CD8-positive, alpha-beta memory T cell (primary cell): ENCODE results near the gene ZFYVE9. TPM values are rescaled to one million over a fixed set of nuclear protein-coding genes. Genes with fewer than 3 reads are reported as not detected.
A peak's percentile ranks its signal among the peaks of the same experiment; 100 is the strongest.

Experiments used
- CTCF ChIA-PET: fragments of 350-600 bp; sonication (Branson Sonifier 250); formaldehyde crosslinking; loops from one replicate; lab custom pipeline; 2021; ENCODE audit warnings: antibody characterized with exemption; lab: Charles Lee
- POLR2A ChIA-PET: fragments of 350-600 bp; sonication (Branson Sonifier 250); formaldehyde crosslinking; loops from one replicate; lab custom pipeline; 2021; ENCODE audit warnings: antibody characterized with exemption; lab: Charles Lee
- DNase-seq, 5 donors: peaks; one replicate each; pipeline versions ENCODE4 v3.0.0 to v3.0.0-alpha.2; 2020 to 2022; ENCODE audit warnings: mixed read lengths in 1 of 5
- H3K27ac ChIP-seq: one replicate; pipeline ENCODE4 v1.7.0; 2013; ENCODE audit warnings: low read depth, mild to moderate bottlenecking, low read length, moderate library complexity
- H3K27me3 ChIP-seq: 2 replicates; pipeline ENCODE4 v1.7.0; 2013; ENCODE audit warnings: low read length, mild to moderate bottlenecking; ENCODE audit not compliant: insufficient read depth, poor library complexity, severe bottlenecking
- H3K36me3 ChIP-seq: 2 replicates; pipeline ENCODE4 v1.7.0; 2013; ENCODE audit warnings: mild to moderate bottlenecking, low read length, moderate library complexity; ENCODE audit not compliant: insufficient read depth
- H3K4me1 ChIP-seq: 2 replicates; pipeline ENCODE4 v1.7.0; 2013; ENCODE audit warnings: mild to moderate bottlenecking, low read length, moderate library complexity; ENCODE audit not compliant: insufficient read depth
- H3K4me3 ChIP-seq: 2 replicates; pipeline ENCODE4 v1.7.0; 2013; ENCODE audit warnings: mild to moderate bottlenecking, low read length
- H3K9me3 ChIP-seq: 2 replicates; pipeline ENCODE4 v1.7.0; 2013; ENCODE audit warnings: mild to moderate bottlenecking, low read length
- H3K27ac Mint-ChIP-seq, 8 donors: one replicate each; pipeline ENCODE4 v1.8.0; 2020 to 2021; ENCODE audit warnings: mixed read lengths in 8 of 8, mild to moderate bottlenecking in 6 of 8, inconsistent platforms in 3 of 8, moderate library complexity in 3 of 8
- H3K27me3 Mint-ChIP-seq, 2 donors: one replicate each; pipeline ENCODE4 v1.8.0; 2020 to 2021; ENCODE audit warnings: mixed read lengths in 2 of 2, mild to moderate bottlenecking in 1 of 2, moderate library complexity in 1 of 2
- H3K36me3 Mint-ChIP-seq, 3 donors: one replicate each; pipeline ENCODE4 v1.8.0; 2020 to 2021; ENCODE audit warnings: mixed read lengths in 3 of 3, inconsistent platforms in 1 of 3, mild to moderate bottlenecking in 1 of 3
- H3K4me1 Mint-ChIP-seq, 3 donors: one replicate each; pipeline ENCODE4 v1.8.0; 2020 to 2021; ENCODE audit warnings: mixed read lengths in 3 of 3, inconsistent platforms in 1 of 3, mild to moderate bottlenecking in 1 of 3
- H3K4me3 Mint-ChIP-seq, 7 donors: one replicate each; pipeline ENCODE4 v1.8.0; 2020 to 2021; ENCODE audit warnings: mixed read lengths in 7 of 7, mild to moderate bottlenecking in 6 of 7, moderate library complexity in 4 of 7, inconsistent platforms in 2 of 7
- H3K9me3 Mint-ChIP-seq, 5 donors: one replicate each; pipeline ENCODE4 v1.8.0; 2020 to 2022; ENCODE audit warnings: mixed read lengths in 5 of 5, mild to moderate bottlenecking in 3 of 5, moderate library complexity in 2 of 5, inconsistent platforms in 1 of 5
- polyA plus RNA-seq: library from polyadenylated mRNA; unstranded; fragments of 300-500 nt; fragmentation: Illumina TruSeq; gene quantifications from one replicate; pipeline ENCODE4 v1.2.3, GENCODE V29; 2021
- total RNA-seq, 2 experiments: library from RNA; stranded (reverse); gene quantifications; one replicate each; pipeline ENCODE4 v1.2.3, GENCODE V29; 2021

Gene ZFYVE9
- total and polyA plus RNA-seq, 3 experiments from 2014 or later = 3.2 to 4.7 (median 4.4) TPM

DNA sequence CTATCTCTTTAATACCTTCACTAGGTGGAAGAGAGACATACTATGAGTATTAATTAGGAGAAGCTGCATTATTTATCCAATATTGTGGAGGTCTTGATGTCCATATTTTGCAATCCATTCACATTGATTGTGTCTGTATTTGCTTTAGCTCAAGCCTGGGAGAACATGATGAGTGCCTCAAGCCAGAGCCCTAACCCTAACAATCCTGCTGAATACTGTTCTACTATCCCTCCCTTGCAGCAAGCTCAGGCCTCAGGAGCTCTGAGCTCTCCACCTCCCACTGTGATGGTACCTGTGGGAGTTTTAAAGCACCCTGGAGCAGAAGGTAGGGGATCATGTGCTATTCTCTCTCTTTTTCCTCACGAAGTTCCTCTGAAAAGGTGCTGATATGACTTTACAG, 124.6 kb downstream of the ZFYVE9 start:
- Mint-ChIP-seq H3K4me1 (no peaks in the 10 kb centered on the region), H3K27ac (no peak overlapping the region), H3K36me3 (peaks cover 5 to 24% (median 20%) of the 10 kb centered on the region in 3 donors), H3K9me3 (no peaks in the 10 kb centered on the region), H3K27me3 (no peaks in the 10 kb centered on the region), H3K4me3 (no peak overlapping the region)
- ChIA-PET CTCF (no interaction called here), POLR2A (no interaction called here)
- Histone ChIP-seq H3K4me1 (no peaks in the 10 kb centered on the region), H3K36me3 (no peaks in the 10 kb centered on the region), H3K4me3 (no peak overlapping the region), H3K27ac (no peak overlapping the region), H3K27me3 (no peaks in the 10 kb centered on the region), H3K9me3 (no peaks in the 10 kb centered on the region)
- DNase-seq = no peak

DNA sequence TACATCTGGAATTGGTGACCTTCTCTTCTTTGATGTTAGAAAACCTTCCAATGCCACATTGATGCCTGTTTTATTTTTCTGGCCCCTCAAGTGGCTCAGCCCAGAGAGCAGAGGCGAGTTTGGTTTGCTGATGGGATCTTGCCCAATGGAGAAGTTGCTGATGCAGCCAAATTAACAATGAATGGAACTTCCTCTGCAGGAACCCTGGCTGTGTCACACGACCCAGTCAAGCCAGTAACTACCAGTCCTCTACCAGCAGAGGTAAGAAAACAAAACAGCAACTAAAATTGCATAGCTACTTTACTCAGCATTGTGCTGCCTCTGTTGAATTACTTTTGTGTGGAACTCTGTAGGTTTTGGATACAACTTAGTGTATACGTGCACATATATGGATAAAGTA, 126.5 kb downstream of the ZFYVE9 start:
- POLR2A ChIA-PET = no interaction called here
- H3K27me3 ChIP-seq = no peaks in the 10 kb centered on the region
- H3K4me3 ChIP-seq = no peak overlapping the region
- no peaks in the 10 kb centered on the region for H3K4me1 Mint-ChIP-seq
- no peak overlapping the region for H3K27ac ChIP-seq
- no peaks in the 10 kb centered on the region for H3K36me3 ChIP-seq
- no peaks in the 10 kb centered on the region for H3K9me3 Mint-ChIP-seq
- no peak overlapping the region for H3K4me3 Mint-ChIP-seq
- no peaks in the 10 kb centered on the region for H3K9me3 ChIP-seq
- no peak overlapping the region for H3K27ac Mint-ChIP-seq
- DNase-seq = no peak
- H3K4me1 ChIP-seq = no peaks in the 10 kb centered on the region
- H3K27me3 Mint-ChIP-seq = no peaks in the 10 kb centered on the region
- H3K36me3 Mint-ChIP-seq = peaks cover 5 to 28% (median 20%) of the 10 kb centered on the region in 3 donors
- CTCF ChIA-PET = no interaction called here

DNA sequence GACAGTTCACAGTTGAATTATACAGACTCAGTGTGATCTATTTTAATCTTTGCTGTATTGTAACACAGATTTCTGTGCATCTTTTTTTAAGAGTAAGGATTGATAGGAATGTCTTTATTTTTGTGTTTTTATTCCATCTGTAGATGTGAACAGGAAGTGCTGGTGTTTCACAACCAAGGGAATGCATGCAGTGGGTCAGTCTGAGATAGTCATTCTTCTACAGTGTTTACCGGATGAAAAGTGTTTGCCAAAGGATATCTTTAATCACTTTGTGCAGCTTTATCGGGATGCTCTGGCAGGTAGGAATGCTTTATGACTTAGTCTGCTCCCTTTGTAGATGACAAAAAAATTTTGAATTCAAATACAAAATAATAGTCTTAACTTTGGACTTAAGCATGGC, 139.6 kb downstream of the ZFYVE9 start:
- H3K4me1 ChIP-seq = no peaks in the 10 kb centered on the region
- Mint-ChIP-seq H3K4me3 (no peak overlapping the region), H3K27me3 (no peaks in the 10 kb centered on the region), H3K27ac (no peak overlapping the region), H3K4me1 (no peaks in the 10 kb centered on the region), H3K9me3 (no peaks in the 10 kb centered on the region), H3K36me3 (peaks cover 8 to 27% (median 12%) of the 10 kb centered on the region in 3 donors)
- ChIA-PET POLR2A (interaction anchor here (0.7 kb wide), 1 partner anchor 97 kb away, joined by 6 read pairs; no protein-coding TSS in a partner anchor), CTCF (no interaction called here)
- H3K27ac ChIP-seq = no peak overlapping the region
- DNase-seq = no peak
- H3K9me3 ChIP-seq = no peaks in the 10 kb centered on the region
- no peak overlapping the region for H3K4me3 ChIP-seq
- no peaks in the 10 kb centered on the region for H3K36me3 ChIP-seq
- H3K27me3 ChIP-seq = no peaks in the 10 kb centered on the region

DNA sequence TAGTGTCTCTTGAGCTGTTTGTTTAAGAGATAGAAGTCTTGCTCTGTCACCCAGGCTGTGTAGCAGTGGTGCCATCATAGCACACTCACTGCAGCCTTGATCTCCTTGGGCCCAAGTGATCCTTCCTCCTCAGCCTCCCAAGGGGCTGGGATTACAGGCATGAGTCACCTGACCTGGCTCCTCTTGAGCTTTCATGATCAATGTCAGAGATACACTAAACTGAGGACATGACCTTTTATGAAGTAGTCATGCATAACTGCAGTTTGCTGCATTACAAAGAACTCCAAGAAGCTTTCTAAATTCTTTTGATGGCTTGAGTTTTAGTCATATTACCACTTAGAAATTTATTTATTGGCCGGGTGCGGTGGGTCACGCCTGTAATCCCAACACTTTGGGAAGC, 146.4 kb downstream of the ZFYVE9 start:
- no peaks in the 10 kb centered on the region for H3K9me3 Mint-ChIP-seq
- H3K27ac Mint-ChIP-seq = no peak overlapping the region
- no peaks in the 10 kb centered on the region for H3K4me1 Mint-ChIP-seq
- Histone ChIP-seq H3K36me3 (no peaks in the 10 kb centered on the region), H3K4me1 (no peaks in the 10 kb centered on the region), H3K4me3 (no peak overlapping the region), H3K27me3 (no peaks in the 10 kb centered on the region), H3K27ac (no peak overlapping the region), H3K9me3 (no peaks in the 10 kb centered on the region)
- H3K36me3 Mint-ChIP-seq = peaks cover 4 to 8% (median 7%) of the 10 kb centered on the region in 3 donors
- ChIA-PET POLR2A (no interaction called here), CTCF (interaction anchor here (0.7 kb wide), 1 partner anchor 45 kb away, joined by 3 read pairs; no protein-coding TSS in a partner anchor)
- H3K27me3 Mint-ChIP-seq = no peaks in the 10 kb centered on the region
- H3K4me3 Mint-ChIP-seq = no peak overlapping the region
- DNase-seq = no peak

DNA sequence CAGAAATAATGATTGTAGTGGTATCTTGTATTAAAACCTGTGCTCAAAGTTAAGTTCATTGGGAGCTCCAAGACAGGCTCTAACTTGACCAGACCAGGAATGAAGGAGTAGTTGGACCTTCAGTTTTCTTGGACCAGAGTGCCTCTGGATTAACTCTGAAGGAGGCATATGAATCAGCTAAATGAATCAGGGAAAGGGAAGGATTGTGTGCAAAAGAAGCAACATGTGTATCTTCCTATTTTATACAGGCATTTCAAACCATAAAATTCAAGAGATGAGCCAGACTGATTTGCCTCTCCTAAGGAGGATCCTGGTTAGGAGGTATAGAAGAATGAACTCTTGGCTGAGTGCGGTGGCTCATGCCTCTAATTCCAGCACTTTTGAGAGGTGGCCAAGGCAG, 152.7 kb downstream of the ZFYVE9 start:
- H3K4me3 Mint-ChIP-seq = no peak overlapping the region
- no peaks in the 10 kb centered on the region for H3K27me3 Mint-ChIP-seq
- peaks cover 0 to 7% (median 2%) of the 10 kb centered on the region in 3 donors for H3K36me3 Mint-ChIP-seq
- no peaks in the 10 kb centered on the region for H3K9me3 Mint-ChIP-seq
- H3K4me1 Mint-ChIP-seq = no peaks in the 10 kb centered on the region
- Histone ChIP-seq H3K27ac (no peak overlapping the region), H3K4me3 (no peak overlapping the region), H3K36me3 (no peaks in the 10 kb centered on the region), H3K9me3 (no peaks in the 10 kb centered on the region), H3K4me1 (no peaks in the 10 kb centered on the region), H3K27me3 (no peaks in the 10 kb centered on the region)
- ChIA-PET CTCF (interaction anchor here (1.5 kb wide), 1 partner anchor 166 kb away, joined by 3 read pairs; no protein-coding TSS in a partner anchor), POLR2A (interaction anchor here (0.5 kb wide), 1 partner anchor 401 kb away, joined by 3 read pairs; no protein-coding TSS in a partner anchor)
- no peak for DNase-seq
- H3K27ac Mint-ChIP-seq = no peak overlapping the region

DNA sequence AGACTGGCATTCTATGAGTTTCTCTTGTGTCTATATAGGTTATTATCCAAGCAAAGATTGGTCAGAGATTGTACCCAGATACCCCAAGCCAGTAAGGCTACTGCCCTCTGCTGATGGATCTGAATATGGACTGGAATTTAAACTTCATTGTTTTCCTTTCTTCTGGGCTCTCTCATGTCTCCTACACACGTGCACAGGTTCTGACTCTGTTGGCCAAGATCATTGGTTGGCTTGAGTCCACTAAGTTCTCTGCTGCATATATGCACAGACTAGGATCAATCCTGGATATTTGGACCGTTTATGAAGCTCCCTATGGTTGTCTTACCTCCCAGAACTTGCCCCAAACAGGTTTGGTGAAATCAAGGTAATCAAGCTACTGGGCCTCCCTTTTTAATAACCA, 154.5 kb downstream of the ZFYVE9 start:
- peak overlapping the region in 2 of 8 donors; percentile 44 to 68 for H3K27ac Mint-ChIP-seq
- H3K4me3 Mint-ChIP-seq = no peak overlapping the region
- H3K4me3 ChIP-seq = no peak overlapping the region
- no peaks in the 10 kb centered on the region for H3K9me3 ChIP-seq
- peaks cover 0 to 9% (median 3%) of the 10 kb centered on the region in 3 donors for H3K36me3 Mint-ChIP-seq
- H3K9me3 Mint-ChIP-seq = no peaks in the 10 kb centered on the region
- ChIA-PET CTCF (interaction anchor here (0.6 to 1.9 kb wide), 9 partner anchors 10 to 399 kb away, joined by 3 to 6 read pairs (median 4); partner anchors contain the start of genes ORC1 and PRPF38A), POLR2A (no interaction called here)
- H3K27me3 ChIP-seq = no peaks in the 10 kb centered on the region
- DNase-seq = peak in 2 of 5 donors; percentile 7 to 19
- no peaks in the 10 kb centered on the region for H3K4me1 ChIP-seq
- no peak overlapping the region for H3K27ac ChIP-seq
- no peaks in the 10 kb centered on the region for H3K36me3 ChIP-seq
- peaks cover 0 to 2% of the 10 kb centered on the region in 2 donors for H3K27me3 Mint-ChIP-seq
- H3K4me1 Mint-ChIP-seq = no peaks in the 10 kb centered on the region

DNA sequence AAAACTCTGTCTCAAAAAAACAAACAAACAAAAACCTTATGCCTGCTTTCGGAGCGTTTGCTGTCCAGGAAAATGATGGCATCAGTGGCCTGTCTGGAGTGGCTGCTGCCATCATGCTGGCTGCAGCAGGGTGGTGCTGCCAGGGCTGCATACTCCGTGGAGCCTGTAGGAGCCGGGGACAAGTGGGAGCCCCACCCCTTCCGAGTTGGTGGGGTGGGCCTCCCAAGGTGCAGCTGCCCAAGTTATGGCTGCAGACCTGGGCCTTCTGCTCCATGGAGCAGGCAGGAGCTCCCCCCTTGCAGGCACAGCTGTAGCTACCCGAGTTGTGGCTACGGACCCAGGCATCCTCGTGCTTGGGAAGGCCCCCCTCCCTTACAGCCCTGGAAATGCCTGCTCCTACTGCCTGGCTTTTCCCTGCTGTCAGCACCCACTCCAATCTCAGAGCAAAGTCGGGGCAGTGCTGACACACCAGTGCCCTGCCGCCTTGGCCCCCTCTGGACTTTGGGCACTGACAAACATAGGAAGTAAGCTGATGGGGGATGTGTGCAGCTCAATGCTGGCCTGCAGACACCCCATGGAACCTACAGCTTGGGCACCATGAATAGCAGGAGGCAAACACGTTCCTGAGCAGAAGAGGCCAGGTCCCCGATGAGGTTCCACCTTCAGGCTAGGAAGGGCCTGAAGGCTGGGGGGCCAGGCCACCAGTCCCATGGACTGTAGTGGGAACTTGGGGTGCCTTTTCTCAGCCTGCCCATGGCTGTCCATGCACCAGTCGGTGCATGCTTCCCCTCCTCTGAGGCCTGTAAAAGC, 163.7 kb downstream of the ZFYVE9 start:
- ChIA-PET POLR2A (no interaction called here), CTCF (interaction anchor here (1.3 kb wide), 1 partner anchor 9 kb away, joined by 4 read pairs; no protein-coding TSS in a partner anchor)
- no peaks in the 10 kb centered on the region for H3K4me1 Mint-ChIP-seq

More for the DNA sequence above, 163.7 kb downstream of the ZFYVE9 start:
- no peak for DNase-seq
- Mint-ChIP-seq H3K27ac (peak overlapping the region in 1 of 8 donors; percentile 24), H3K36me3 (peaks cover 0 to 22% (median 9%) of the 10 kb centered on the region in 3 donors), H3K27me3 (peaks cover 0 to 2% of the 10 kb centered on the region in 2 donors), H3K4me3 (no peak overlapping the region), H3K9me3 (no peaks in the 10 kb centered on the region)
- Histone ChIP-seq H3K27ac (no peak overlapping the region), H3K27me3 (no peaks in the 10 kb centered on the region), H3K4me1 (no peaks in the 10 kb centered on the region), H3K4me3 (no peak overlapping the region), H3K36me3 (no peaks in the 10 kb centered on the region), H3K9me3 (no peaks in the 10 kb centered on the region)
